Progenitor cell of endocrine pancreas (in vitro differentiated cells): ENCODE data around the gene CCER1. TPM values are rescaled to one million over a fixed set of nuclear protein-coding genes. Genes with fewer than 3 reads are reported as not detected.
A peak's percentile ranks its signal among the peaks of the same experiment; 100 is the strongest.

Source experiments
- DNase-seq: peaks from one replicate; pipeline ENCODE4 v3.0.0; 2021; ENCODE audit warnings: low spot score; ENCODE audit not compliant: unreplicated experiment
- H3K27ac Mint-ChIP-seq: 2 replicates; pipeline ENCODE4 v1.8.0; 2021; ENCODE audit warnings: mild to moderate bottlenecking, moderate library complexity, mixed read lengths
- H3K27me3 Mint-ChIP-seq: 2 replicates; pipeline ENCODE4 v1.8.0; 2021; ENCODE audit warnings: mixed read lengths
- H3K36me3 Mint-ChIP-seq: 2 replicates; pipeline ENCODE4 v1.8.0; 2022; ENCODE audit warnings: mixed read lengths; ENCODE audit not compliant: insufficient read depth
- H3K4me1 Mint-ChIP-seq: 2 replicates; pipeline ENCODE4 v1.8.0; 2021; ENCODE audit warnings: low read depth, mixed read lengths
- H3K4me3 Mint-ChIP-seq: 2 replicates; pipeline ENCODE4 v1.8.0; 2021; ENCODE audit warnings: low read depth, mild to moderate bottlenecking, moderate library complexity, mixed read lengths
- H3K9me3 Mint-ChIP-seq: 2 replicates; pipeline ENCODE4 v1.8.0; 2021; ENCODE audit warnings: low read depth, mixed read lengths
- CTCF ChIP-seq: fragments of 200-600 bp; sonication (generic); IDR thresholded peaks from one replicate; pipeline ENCODE4 v1.5.0; 2021; ENCODE audit warnings: antibody characterized with exemption, mild to moderate bottlenecking; ENCODE audit not compliant: unreplicated experiment
- total RNA-seq: library from RNA; stranded (reverse); gene quantifications from 2 replicates; pipeline ENCODE4 v1.2.1, GENCODE V29; 2021

The CCER1 gene
- total RNA-seq, 1 donor from 2014 or later: not detected

- Mint-ChIP-seq H3K36me3 (no peaks in the 10 kb centered on the region), H3K4me3 (no peak overlapping the region), H3K4me1 (no peaks in the 10 kb centered on the region), H3K27me3 (no peaks in the 10 kb centered on the region), H3K27ac (no peak overlapping the region), H3K9me3 (no peaks in the 10 kb centered on the region)
- DNase-seq: no peak
- TF ChIP-seq CTCF: peak; percentile 81
These were observed 23.3 kb upstream of the CCER1 start for GRCh38 chr12:90978117-90978770.

GRCh38 chr12:90977224-90977623, 22.2 kb upstream of the CCER1 start:
- no peaks in the 10 kb centered on the region for H3K36me3 Mint-ChIP-seq
- H3K4me1 Mint-ChIP-seq: no peaks in the 10 kb centered on the region
- H3K27ac Mint-ChIP-seq: no peak overlapping the region
- no peaks in the 10 kb centered on the region for H3K27me3 Mint-ChIP-seq
- DNase-seq: no peak
- TF ChIP-seq CTCF: no peak
- no peaks in the 10 kb centered on the region for H3K9me3 Mint-ChIP-seq
- no peak overlapping the region for H3K4me3 Mint-ChIP-seq

GRCh38 chr12:90974286-90974685, 19.3 kb upstream of the CCER1 start:
- Mint-ChIP-seq H3K27ac (no peak overlapping the region), H3K9me3 (no peaks in the 10 kb centered on the region), H3K27me3 (no peaks in the 10 kb centered on the region), H3K4me3 (no peak overlapping the region), H3K36me3 (no peaks in the 10 kb centered on the region), H3K4me1 (no peaks in the 10 kb centered on the region)
- no peak for TF ChIP-seq CTCF
- DNase-seq: no peak

GRCh38 chr12:90972226-90972625, 17.2 kb upstream of the CCER1 start:
- DNase-seq: no peak
- H3K4me3 Mint-ChIP-seq: no peak overlapping the region

GRCh38 chr12:90970911-90971310, 15.9 kb upstream of the CCER1 start:
- H3K4me3 Mint-ChIP-seq: no peak overlapping the region
- H3K9me3 Mint-ChIP-seq: no peaks in the 10 kb centered on the region
- no peaks in the 10 kb centered on the region for H3K4me1 Mint-ChIP-seq
- H3K27me3 Mint-ChIP-seq: no peaks in the 10 kb centered on the region
- no peaks in the 10 kb centered on the region for H3K36me3 Mint-ChIP-seq
- no peak overlapping the region for H3K27ac Mint-ChIP-seq
- no peak for TF ChIP-seq CTCF
- DNase-seq: no peak

More at GRCh38 chr12:90972226-90972625, 17.2 kb upstream of the CCER1 start:
- no peaks in the 10 kb centered on the region for H3K36me3 Mint-ChIP-seq
- no peaks in the 10 kb centered on the region for H3K4me1 Mint-ChIP-seq
- TF ChIP-seq CTCF: no peak
- no peaks in the 10 kb centered on the region for H3K27me3 Mint-ChIP-seq
- H3K27ac Mint-ChIP-seq: no peak overlapping the region
- H3K9me3 Mint-ChIP-seq: no peaks in the 10 kb centered on the region
